ENCODE measurements around the gene BCO1. TPM values are rescaled to one million over a fixed set of nuclear protein-coding genes. Genes with fewer than 3 reads are reported as not detected.

BCO1 gene
- total and polyA plus RNA-seq, 12 donors: 0.20 to 0.42 TPM; not detected in 10

GRCh38 chr16:81321039-81321438 lies 82.5 kb downstream of the BCO1 start:
- no peaks in the 10 kb centered on the region for H3K36me3 ChIP-seq
- intact Hi-C loops (cut with DNase I): loop anchor here in 1 of 10 donors (10.0 kb wide), 1 partner anchor 116 kb away; no protein-coding TSS in a partner anchor

GRCh38 chr16:81321536-81321935 lies 83.0 kb downstream of the BCO1 start:
- ATAC-seq (no peak), DNase-seq (no peak)
- peaks cover 0 to 40% (median 7%) of the 10 kb centered on the region in 9 donors for H3K4me1 ChIP-seq
- H3K36me3 ChIP-seq: no peaks in the 10 kb centered on the region
- H3K27ac ChIP-seq: no peak overlapping the region
- no peak for TF ChIP-seq CTCF (IDR thresholded peaks at IDR 0.05)
- H3K27me3 ChIP-seq: no peaks in the 10 kb centered on the region
- 91 to 92% methylated on average over 5 of the region's 5 CpGs for WGBS, 2 donors
- no peak overlapping the region for H3K4me3 ChIP-seq
- no peaks in the 10 kb centered on the region for H3K9me3 ChIP-seq
- intact Hi-C loops (cut with DNase I): loop anchor here in 1 of 10 donors (10.0 kb wide), 1 partner anchor 117 kb away; no protein-coding TSS in a partner anchor

More at GRCh38 chr16:81321039-81321438, 82.5 kb downstream of the BCO1 start:
- no peak for TF ChIP-seq CTCF (IDR thresholded peaks at IDR 0.05)
- WGBS, 2 donors: 90 to 91% methylated on average over 2 of the region's 2 CpGs
- Histone ChIP-seq H3K4me3 (no peak overlapping the region), H3K4me1 (peaks cover 0 to 45% (median 12%) of the 10 kb centered on the region in 9 donors), H3K27me3 (no peaks in the 10 kb centered on the region), H3K27ac (no peak overlapping the region), H3K9me3 (no peaks in the 10 kb centered on the region)
- ATAC-seq (no peak), DNase-seq (no peak)

- Histone ChIP-seq H3K4me1 (peaks cover 0 to 21% (median 4%) of the 10 kb centered on the region in 9 donors), H3K4me3 (no peak overlapping the region), H3K36me3 (no peaks in the 10 kb centered on the region), H3K27me3 (no peaks in the 10 kb centered on the region), H3K9me3 (no peaks in the 10 kb centered on the region), H3K27ac (no peak overlapping the region)
- TF ChIP-seq CTCF (IDR thresholded peaks at IDR 0.05): no peak
- 92 to 96% methylated on average over 6 of the region's 6 CpGs for WGBS, 2 donors
- DNase-seq (no peak), ATAC-seq (no peak)
- intact Hi-C loops (cut with DNase I): loop anchor here in 1 of 10 donors (10.0 kb wide), 1 partner anchor 120 kb away; no protein-coding TSS in a partner anchor
These were observed 86.3 kb downstream of the BCO1 start for GRCh38 chr16:81324808-81325207.

GRCh38 chr16:81327011-81327410 lies 88.5 kb downstream of the BCO1 start:
- Histone ChIP-seq H3K4me3 (no peak overlapping the region), H3K27ac (no peak overlapping the region), H3K27me3 (no peaks in the 10 kb centered on the region), H3K4me1 (peaks cover 0 to 9% (median 0%) of the 10 kb centered on the region in 9 donors), H3K36me3 (no peaks in the 10 kb centered on the region), H3K9me3 (peaks cover 0 to under 1% (median 0%) of the 10 kb centered on the region in 11 donors)
- ATAC-seq (no peak), DNase-seq (no peak)
- intact Hi-C loops (cut with DNase I): loop anchor here in 1 of 10 donors (10.0 kb wide), 1 partner anchor 122 kb away; no protein-coding TSS in a partner anchor
- WGBS, 2 donors: 90 to 91% methylated on average over 5 of the region's 5 CpGs
- TF ChIP-seq CTCF (IDR thresholded peaks at IDR 0.05): no peak
